OCI-LY3 (cell line): ENCODE data around the gene CYBRD1.
"Not testable (repeated sequence)": the region's sequence is repeated elsewhere in the genome, so short reads cannot be mapped to it uniquely, and the experiment has no call there.

ENCODE experiments used
- H2AFZ ChIP-seq: fragments of 200-600, 300-600 bp; shearing (Covaris generic); 2 replicates; pipeline ENCODE4 v1.6.0; 2014; ENCODE audit warnings: antibody characterized with exemption, low read depth, low read length
- H3K27ac ChIP-seq: fragments of 200-600, 300-600 bp; sonication (generic); 2 replicates; pipeline ENCODE4 v1.5.1; 2014; ENCODE audit warnings: mild to moderate bottlenecking, low read length, moderate library complexity, mixed read lengths
- H3K27me3 ChIP-seq: fragments of 200-600, 300-600 bp; sonication (generic); 2 replicates; pipeline ENCODE4 v1.6.1; 2014; ENCODE audit warnings: low read depth, low read length, mixed read lengths
- H3K36me3 ChIP-seq: fragments of 200-600, 300-600 bp; sonication (generic); replicated peaks from 2 replicates; pipeline ENCODE3; 2014; ENCODE audit warnings: low read depth, low read length, mixed read lengths
- H3K4me1 ChIP-seq: fragments of 300-600, 200-600 bp; sonication (generic); 2 replicates; pipeline ENCODE4 v1.6.1; 2014; ENCODE audit warnings: low read length, mixed read lengths
- H3K4me2 ChIP-seq: fragments of 200-600, 300-600 bp; sonication (generic); 2 replicates; pipeline ENCODE4 v1.6.1; 2014; ENCODE audit warnings: low read length, mixed read lengths
- H3K4me3 ChIP-seq: fragments of 300-600, 200-600 bp; sonication (generic); 2 replicates; pipeline ENCODE4 v1.5.1; 2014; ENCODE audit warnings: antibody characterized with exemption, mild to moderate bottlenecking, low read length, moderate library complexity
- H3K79me2 ChIP-seq: fragments of 300-600, 200-600 bp; shearing (Covaris generic); 2 replicates; pipeline ENCODE4 v1.6.1; 2014; ENCODE audit warnings: mild to moderate bottlenecking, low read length, mixed read lengths
- H3K9ac ChIP-seq: fragments of 300-600, 200-600 bp; shearing (Covaris generic); 2 replicates; pipeline ENCODE4 v1.6.0; 2014; ENCODE audit warnings: mild to moderate bottlenecking, low read length, moderate library complexity
- H3K9me3 ChIP-seq: fragments of 200-600, 300-600 bp; shearing (Covaris generic); 2 replicates; pipeline ENCODE4 v1.6.1; 2014; ENCODE audit warnings: low read length, mixed read lengths; ENCODE audit not compliant: insufficient read depth
- H4K20me1 ChIP-seq: fragments of 200-600, 300-600 bp; sonication (generic); 2 replicates; pipeline ENCODE4 v1.6.1; 2016; ENCODE audit warnings: low read length, mixed read lengths; ENCODE audit not compliant: insufficient read depth
- CTCF ChIP-seq: fragments of 200-600, 300-600 bp; sonication (generic); IDR thresholded peaks from 2 replicates; pipeline ENCODE4 v1.5.1; 2014; ENCODE audit warnings: antibody characterized with exemption, low read length, low read depth
- EZH2phosphoT487 ChIP-seq: fragments of 200-600 bp; shearing (Covaris generic); IDR thresholded peaks from 2 replicates; pipeline ENCODE4 v1.6.1; 2018; ENCODE audit warnings: antibody characterized with exemption, mixed run types, low read depth

Gene CYBRD1

DNA sequence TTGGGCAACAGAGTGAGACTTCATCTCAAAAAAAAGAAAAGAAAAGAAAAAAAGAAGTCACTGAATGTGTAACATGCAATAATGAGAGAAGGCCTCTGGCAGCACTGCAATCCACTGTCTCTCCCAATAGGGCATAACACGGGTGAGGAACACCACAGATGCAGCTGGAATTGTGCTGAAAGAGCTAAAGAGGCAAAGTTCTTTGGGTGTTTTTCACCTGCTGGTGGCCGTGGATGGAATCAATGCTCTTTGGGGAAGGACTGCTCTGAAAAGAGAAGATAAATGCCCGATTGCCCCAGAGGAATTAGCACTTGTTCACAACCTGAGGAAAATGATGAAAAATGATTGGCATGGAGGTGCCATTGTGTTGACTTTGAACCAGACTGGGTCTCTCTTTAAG is 31.0 kb upstream of the CYBRD1 start:
- Histone ChIP-seq H4K20me1 (no peaks in the 10 kb centered on the region), H3K4me2 (no peak overlapping the region), H3K79me2 (no peaks in the 10 kb centered on the region), H3K36me3 (no peaks in the 10 kb centered on the region), H3K9ac (no peak overlapping the region), H3K9me3 (no peaks in the 10 kb centered on the region), H3K27me3 (no peaks in the 10 kb centered on the region), H3K4me3 (no peak overlapping the region), H2AFZ (no peak overlapping the region), H3K4me1 (peaks cover 10% of the 10 kb centered on the region), H3K27ac (no peak overlapping the region)
- TF ChIP-seq CTCF (no peak), EZH2phosphoT487 (no peak)

DNA sequence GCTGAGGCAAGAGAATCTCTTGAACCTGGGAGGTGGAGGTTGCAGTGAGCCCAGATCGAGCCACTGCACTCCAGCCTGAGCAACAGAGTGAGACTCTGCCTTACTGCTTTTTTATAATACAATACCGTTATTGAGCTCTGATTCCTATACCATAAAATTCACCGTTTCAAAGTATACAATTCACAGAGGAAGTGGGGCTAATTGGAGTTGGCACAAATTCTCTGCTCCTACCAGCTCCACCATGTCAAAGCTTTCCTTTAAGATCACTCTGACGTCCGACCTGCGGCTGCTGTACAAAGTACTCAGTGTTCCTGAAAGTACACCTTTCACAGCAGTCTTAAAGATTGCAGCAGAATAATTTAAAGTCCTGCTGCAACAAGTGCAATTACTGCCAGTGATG is 29.6 kb upstream of the CYBRD1 start:
- H3K4me2 ChIP-seq, result no peak overlapping the region
- H3K27ac ChIP-seq, result no peak overlapping the region
- no peak overlapping the region for H2AFZ ChIP-seq
- no peak overlapping the region for H3K4me3 ChIP-seq
- no peak for TF ChIP-seq CTCF
- no peaks in the 10 kb centered on the region for H3K79me2 ChIP-seq
- no peaks in the 10 kb centered on the region for H3K27me3 ChIP-seq
- peaks cover 10% of the 10 kb centered on the region for H3K4me1 ChIP-seq
- H3K36me3 ChIP-seq, result peaks cover 2% of the 10 kb centered on the region
- H3K9me3 ChIP-seq, result no peaks in the 10 kb centered on the region
- H4K20me1 ChIP-seq, result no peaks in the 10 kb centered on the region
- H3K9ac ChIP-seq, result no peak overlapping the region

GRCh38 chr2:171497664-171498063 is 24.6 kb upstream of the CYBRD1 start:
- H4K20me1 ChIP-seq, H3K27ac ChIP-seq, H3K79me2 ChIP-seq, H3K9me3 ChIP-seq, H3K36me3 ChIP-seq, H2AFZ ChIP-seq, H3K9ac ChIP-seq, H3K27me3 ChIP-seq, H3K4me3 ChIP-seq, H3K4me2 ChIP-seq: not testable (repeated sequence)
- H3K4me1 ChIP-seq, result peaks cover 10% of the 10 kb centered on the region

DNA sequence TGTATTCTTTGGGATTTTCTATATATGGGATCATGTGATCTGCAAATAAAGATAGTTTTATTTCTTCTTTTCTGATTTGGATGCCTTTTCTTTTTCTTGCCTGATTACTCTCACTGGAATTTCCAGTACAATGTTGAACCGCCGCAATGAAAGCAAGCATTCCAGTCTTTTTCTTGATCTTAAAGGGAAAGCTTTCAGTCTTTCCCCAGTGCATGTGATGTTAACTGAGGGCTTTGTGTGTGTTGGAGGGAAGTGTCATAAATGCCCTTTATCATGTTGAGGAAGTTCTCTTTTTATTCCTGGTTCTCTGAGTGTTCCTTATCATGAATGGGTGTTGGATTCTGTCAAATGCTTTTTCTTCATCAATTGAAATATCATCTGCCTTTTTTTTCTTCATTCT is 16.9 kb upstream of the CYBRD1 start:
- Histone ChIP-seq H3K27ac (no peak overlapping the region), H3K4me3 (no peak overlapping the region), H4K20me1 (no peaks in the 10 kb centered on the region), H3K9me3 (no peaks in the 10 kb centered on the region), H3K4me1 (peaks cover 12% of the 10 kb centered on the region), H3K79me2 (no peaks in the 10 kb centered on the region), H3K36me3 (no peaks in the 10 kb centered on the region), H3K9ac (no peak overlapping the region), H3K4me2 (no peak overlapping the region), H2AFZ (no peak overlapping the region), H3K27me3 (no peaks in the 10 kb centered on the region)
- no peak for TF ChIP-seq EZH2phosphoT487
- TF ChIP-seq CTCF, result no peak
